Urinary bladder (tissue), 4 donors: ENCODE measurements around the gene STS. TPM values are rescaled to one million over a fixed set of nuclear protein-coding genes. Genes with fewer than 3 reads are reported as not detected.

Experiments used
- DNase-seq: peaks from one replicate; pipeline ENCODE4 v3.0.0-alpha.2; 2015; ENCODE audit errors: extremely low spot score
- H3K27ac ChIP-seq: one replicate; pipeline ENCODE4 v1.5.1; 2013; ENCODE audit warnings: low read depth, mild to moderate bottlenecking, moderate library complexity
- H3K36me3 ChIP-seq: one replicate; pipeline ENCODE4 v1.6.1; 2013; ENCODE audit warnings: mild to moderate bottlenecking, moderate library complexity; ENCODE audit not compliant: insufficient read depth
- H3K4me1 ChIP-seq: one replicate; pipeline ENCODE4 v1.6.1; 2013; ENCODE audit warnings: mild to moderate bottlenecking, moderate library complexity; ENCODE audit not compliant: insufficient read depth
- H3K4me3 ChIP-seq: one replicate; pipeline ENCODE4 v1.5.1; 2013; ENCODE audit warnings: low read depth, low read length
- WGBS: extraction: QIAGEN DNeasy Blood & Tissue Kit; methylation state at CpG from one replicate; pipeline ENCODE4 v1.1.7; 2013; 5-methylcytosine and 5-hydroxymethylcytosine counted together
- polyA plus RNA-seq: library from polyadenylated mRNA; stranded (reverse); fragments of 200-250 nt; gene quantifications from one replicate; pipeline ENCODE4 v1.2.3, GENCODE V29; 2013
- total RNA-seq: library from RNA; depleted of rRNA; stranded (reverse); fragments of >200 nt; gene quantifications from one replicate; pipeline ENCODE4 v1.2.3, GENCODE V29; 2014
- donor health status: healthy with polysubstance abuse.
- donor health status: healthy.

STS gene
- total and polyA plus RNA-seq, 2 donors = 4.5 to 11.8 TPM

DNA sequence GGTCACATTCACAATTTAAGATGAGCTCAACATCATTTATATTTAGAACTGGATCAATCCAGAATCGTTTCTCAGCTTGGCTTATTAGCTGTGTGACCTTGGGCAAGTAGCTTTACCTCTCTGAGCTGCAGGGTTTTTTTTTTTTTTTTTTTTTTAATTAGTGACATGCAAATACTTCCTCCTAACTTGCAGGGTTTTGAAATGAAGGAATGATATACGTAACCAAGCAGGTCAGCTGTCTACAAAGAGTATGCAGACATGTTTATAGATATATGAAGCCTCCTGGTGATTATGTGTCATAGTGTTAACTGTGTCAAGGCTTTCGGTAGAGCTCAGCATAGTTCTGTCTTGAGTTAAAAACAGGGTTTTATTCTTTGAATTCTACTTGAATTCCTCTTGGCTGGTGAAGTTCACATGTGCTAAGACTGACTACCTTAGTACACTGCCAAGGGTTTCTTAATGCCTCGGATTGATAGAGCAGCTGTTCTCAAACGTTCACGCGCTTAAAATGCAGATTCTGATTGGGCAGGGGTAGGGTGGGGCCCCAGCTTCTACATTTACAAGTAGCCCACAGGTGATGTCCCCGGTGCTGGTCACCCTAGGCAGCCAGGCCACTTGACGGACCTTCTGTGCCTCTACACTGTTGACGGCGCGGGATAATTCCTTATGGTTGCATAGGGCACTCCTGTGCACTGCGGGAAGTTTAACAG lies 654 bp upstream of the STS start:
- no peak overlapping the region for H3K27ac ChIP-seq
- WGBS = 18% methylated on average over 13 of the region's 13 CpGs

DNA sequence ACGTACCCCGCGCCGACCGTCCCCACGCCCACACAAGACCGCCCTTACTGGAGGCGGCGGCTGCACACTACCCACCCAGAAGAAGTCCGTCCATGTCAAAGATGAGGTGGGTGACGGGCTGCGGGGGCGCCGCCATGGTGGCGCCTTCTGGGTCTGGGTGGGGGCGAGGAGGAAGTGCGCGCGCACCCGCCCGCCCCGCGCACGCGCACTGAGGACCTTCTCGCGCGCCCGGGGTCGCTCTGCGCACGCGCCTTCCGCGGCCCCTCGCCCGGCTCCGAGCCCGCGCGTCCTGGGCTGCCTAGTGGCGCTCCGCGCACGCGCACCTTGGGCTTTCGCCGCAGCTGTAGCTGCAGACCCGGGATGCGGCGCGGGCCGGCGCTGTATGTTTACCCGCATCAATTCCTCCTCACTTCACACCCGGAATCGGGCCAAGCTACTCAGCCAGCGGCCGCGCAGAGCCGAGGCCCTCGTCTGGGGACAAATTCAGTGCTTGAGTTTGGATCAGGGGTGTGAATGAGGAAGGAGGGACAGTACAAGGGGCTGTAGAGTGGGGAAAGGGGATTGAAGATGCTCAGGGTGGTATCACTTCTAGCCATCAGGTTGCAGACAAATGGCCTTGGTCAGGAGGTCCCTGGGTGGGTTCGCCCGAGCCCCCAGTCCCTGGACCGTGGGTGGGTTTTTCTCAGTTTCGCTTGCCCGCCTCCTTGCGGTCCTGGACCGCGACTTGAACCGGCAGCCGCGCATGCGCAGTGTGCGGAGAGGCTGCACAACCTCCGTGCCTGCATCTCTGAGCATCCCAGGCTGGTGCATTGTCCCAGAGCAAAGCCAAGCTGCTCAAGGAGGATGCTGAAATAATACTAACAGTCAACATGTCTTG lies 704 bp downstream of the STS start, which contains the start of gene PUDP:
TSS of gene PUDP (minus strand) at position 176 of the 877 bp plus-strand sequence. CDS start at position 136, 40 bp downstream.
- under 1% methylated on average over 73 of the region's 76 CpGs for WGBS
- no peak for DNase-seq

More for the DNA sequence above, 654 bp upstream of the STS start:
- Histone ChIP-seq H3K4me1 (no peaks in the 10 kb centered on the region), H3K36me3 (no peaks in the 10 kb centered on the region), H3K4me3 (peak overlapping the region; percentile 72)
- no peak for DNase-seq

DNA sequence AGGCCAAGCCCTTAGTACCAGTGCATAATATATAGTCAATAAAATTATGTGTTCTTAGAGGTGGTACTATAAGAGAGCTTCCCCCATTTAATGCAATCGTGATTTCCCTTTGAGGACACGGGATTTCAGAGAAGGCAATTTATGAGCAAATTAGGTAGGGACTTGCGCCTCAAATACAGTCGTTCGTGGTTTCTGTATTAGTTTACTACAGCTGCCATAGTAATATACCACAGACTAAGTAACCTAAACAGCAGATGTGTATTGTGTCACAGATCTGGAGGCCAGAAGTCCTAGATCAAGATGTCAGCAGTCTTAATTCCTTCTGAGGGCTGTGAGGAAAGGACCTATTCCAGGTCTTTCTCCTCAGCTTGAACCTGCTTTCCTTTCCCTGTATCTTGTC lies 1.9 kb downstream of the STS start:
- 80% methylated on average over 5 of the region's 5 CpGs for WGBS
- no peaks in the 10 kb centered on the region for H3K4me1 ChIP-seq
- no peaks in the 10 kb centered on the region for H3K36me3 ChIP-seq
- no peak overlapping the region for H3K4me3 ChIP-seq
- H3K27ac ChIP-seq = no peak overlapping the region
- DNase-seq = no peak

More for the DNA sequence above, 704 bp downstream of the STS start, which contains the start of gene PUDP:
- no peaks in the 10 kb centered on the region for H3K4me1 ChIP-seq
- no peaks in the 10 kb centered on the region for H3K36me3 ChIP-seq
- H3K4me3 ChIP-seq = peak within 1 kb of the TSS; percentile 72
- H3K27ac ChIP-seq = peak within 1 kb of the TSS; percentile 95

DNA sequence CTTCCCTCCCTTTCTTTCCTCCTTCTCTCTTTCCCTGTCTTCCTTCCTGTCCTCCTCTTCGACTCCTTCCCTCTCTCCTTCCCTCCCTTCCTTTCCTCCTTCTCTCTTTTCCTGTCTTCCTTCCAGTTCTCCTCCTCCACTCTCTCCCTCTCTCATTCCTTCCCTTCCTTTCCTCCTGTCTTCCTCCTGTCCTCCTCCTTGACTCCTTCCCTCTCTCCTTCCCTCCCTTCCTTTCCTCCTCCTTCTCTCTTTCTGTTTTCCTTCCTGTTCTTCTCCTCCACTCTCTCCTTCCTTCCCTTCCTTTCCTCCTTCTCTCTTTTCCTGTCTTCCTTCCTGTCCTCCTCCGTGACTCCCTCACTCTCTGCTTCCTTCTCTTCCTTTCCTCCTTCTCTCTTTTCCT lies 5.7 kb downstream of the STS start:
- DNase-seq = no peak
- whole genome bisulfite sequencing = 86% methylated on average over 2 of the region's 2 CpGs
- no peak overlapping the region for H3K27ac ChIP-seq
- no peaks in the 10 kb centered on the region for H3K4me1 ChIP-seq
- no peaks in the 10 kb centered on the region for H3K36me3 ChIP-seq
- H3K4me3 ChIP-seq = no peak overlapping the region

DNA sequence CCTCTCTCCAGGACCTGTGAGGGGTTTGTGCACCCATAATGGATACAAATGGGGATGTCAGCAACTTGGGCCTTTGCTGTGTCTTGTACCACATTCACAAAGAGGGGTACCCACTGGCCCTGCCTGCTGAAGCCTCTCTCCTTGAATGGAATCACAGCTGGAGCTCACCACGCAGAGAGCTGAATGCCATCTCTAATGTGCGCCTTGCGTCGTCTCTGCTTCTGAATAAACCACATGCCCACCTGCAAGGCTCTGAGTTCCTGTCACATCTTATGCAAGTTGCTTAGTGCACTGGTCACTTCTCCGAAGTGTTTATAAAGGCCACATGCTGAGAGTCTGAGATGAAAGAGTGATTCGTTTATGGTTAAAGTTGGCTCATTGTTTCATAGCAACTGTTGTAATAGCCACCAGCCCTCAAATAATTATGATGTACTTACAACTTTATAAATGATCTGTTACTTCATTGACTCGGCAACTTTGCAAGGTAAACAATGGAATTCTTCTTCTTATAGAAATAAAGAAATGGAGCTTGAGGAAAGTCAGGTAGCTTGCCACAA lies 6.6 kb downstream of the STS start:
- H3K4me3 ChIP-seq = no peak overlapping the region
- H3K36me3 ChIP-seq = no peaks in the 10 kb centered on the region
- DNase-seq = no peak
- H3K4me1 ChIP-seq = no peaks in the 10 kb centered on the region
- 62% methylated on average over 7 of the region's 7 CpGs for WGBS
- H3K27ac ChIP-seq = no peak overlapping the region

DNA sequence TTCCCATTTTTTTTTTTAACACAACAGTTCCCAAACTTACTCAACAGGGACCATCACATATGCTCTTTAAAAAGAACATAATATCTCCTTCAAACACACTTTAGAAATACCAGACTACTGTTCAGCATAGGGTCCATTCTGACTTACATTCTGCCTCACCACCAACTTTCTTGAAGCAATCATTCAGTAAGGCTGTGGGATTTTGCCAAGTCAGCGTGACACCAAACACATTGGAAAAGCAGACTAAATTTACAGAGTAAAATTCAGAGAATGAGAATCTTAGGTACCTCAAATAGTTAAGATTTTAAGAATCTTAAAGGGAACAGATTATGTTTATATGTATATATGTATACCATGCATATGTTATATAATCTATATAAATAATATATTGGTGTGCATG lies 7.7 kb downstream of the STS start:
- Histone ChIP-seq H3K36me3 (no peaks in the 10 kb centered on the region), H3K27ac (no peak overlapping the region), H3K4me3 (no peak overlapping the region), H3K4me1 (no peaks in the 10 kb centered on the region)
- no peak for DNase-seq
- WGBS = 98% methylated on average over 1 of the region's 1 CpG

DNA sequence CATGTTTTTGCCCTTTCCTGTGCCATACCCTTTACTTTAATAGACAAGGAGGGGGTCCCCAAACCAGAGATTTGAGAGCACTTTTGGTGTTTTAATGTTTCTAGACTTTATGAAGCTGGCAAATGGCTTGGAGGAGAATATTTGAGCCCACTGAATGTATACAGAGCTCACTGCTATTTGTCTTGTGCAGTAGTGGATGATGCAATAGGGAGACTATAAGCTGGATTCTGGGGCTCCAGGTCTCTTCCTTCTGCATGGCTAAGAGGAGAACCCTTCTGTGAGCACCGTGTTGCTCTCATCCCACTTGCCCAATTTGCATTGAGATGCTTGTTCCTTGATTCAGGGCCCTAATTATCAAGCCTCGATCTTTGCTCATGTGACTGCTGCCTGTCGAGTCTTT lies 9.4 kb downstream of the STS start:
- Histone ChIP-seq H3K27ac (no peak overlapping the region), H3K4me3 (no peak overlapping the region), H3K4me1 (no peaks in the 10 kb centered on the region), H3K36me3 (no peaks in the 10 kb centered on the region)
- DNase-seq = no peak
- 91% methylated on average over 3 of the region's 3 CpGs for WGBS

DNA sequence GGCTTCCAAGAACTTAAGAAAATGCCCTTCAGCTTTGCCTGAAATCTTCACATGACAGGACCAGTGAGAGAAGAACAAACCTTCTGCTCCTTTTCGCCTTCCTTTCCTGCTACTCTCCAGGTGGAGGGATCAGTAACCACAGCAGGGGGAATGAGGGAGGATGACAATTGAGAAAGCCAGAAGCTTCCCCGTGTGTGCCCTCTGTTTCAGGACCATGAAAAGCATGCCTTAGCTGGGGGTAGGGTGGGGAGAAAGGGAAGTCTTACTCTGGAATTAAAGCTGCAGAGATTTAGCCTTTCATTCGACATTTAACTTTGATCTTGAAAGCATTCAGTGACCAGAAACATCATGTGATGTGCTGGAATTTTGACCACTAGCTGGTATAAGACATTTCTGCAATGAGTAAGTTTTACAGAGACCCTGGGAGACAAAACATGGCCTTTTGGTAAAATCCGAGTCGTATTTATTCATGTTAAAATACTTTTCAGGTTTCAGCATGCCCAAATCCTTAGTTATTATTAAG lies 11.0 kb downstream of the STS start:
- Histone ChIP-seq H3K36me3 (no peaks in the 10 kb centered on the region), H3K27ac (no peak overlapping the region), H3K4me3 (no peak overlapping the region), H3K4me1 (no peaks in the 10 kb centered on the region)
- DNase-seq = no peak
- WGBS = 71% methylated on average over 5 of the region's 5 CpGs

DNA sequence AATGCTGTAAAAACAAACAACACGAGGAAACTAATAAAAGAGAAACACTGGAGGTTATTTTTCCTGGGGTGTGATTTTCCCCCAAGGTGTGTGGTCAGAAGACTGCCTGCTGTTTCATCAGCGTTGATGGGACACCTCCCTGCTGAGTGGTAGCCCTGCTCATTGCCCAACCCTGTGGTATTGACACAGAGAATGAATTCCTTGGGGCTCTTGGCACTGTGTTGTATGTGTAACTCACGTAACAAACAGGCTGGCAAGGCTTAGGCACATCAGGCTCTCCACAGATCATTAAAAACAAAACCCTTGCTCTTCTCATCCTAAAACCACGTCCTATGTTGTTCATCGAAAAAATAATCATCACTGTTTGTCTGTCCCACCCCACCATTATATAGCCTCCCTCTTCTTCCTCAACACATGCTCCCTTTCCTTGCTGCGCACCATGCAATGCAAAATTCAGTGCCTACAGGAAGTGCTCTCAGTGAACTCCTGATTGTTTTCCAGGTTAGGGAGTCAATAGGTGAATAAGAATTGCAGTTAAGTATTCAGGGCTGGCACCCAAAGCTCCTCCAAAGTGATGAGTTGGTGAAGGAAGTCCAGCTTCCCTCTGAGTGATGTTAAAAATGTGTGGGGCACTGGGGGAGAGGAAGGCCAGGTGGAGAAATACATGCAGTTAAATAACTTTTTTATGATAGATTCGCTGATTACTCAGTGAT lies 11.8 kb downstream of the STS start:
- Histone ChIP-seq H3K27ac (no peak overlapping the region), H3K4me3 (no peak overlapping the region), H3K4me1 (no peaks in the 10 kb centered on the region), H3K36me3 (no peaks in the 10 kb centered on the region)
- 75% methylated on average over 7 of the region's 7 CpGs for WGBS
- DNase-seq = no peak

DNA sequence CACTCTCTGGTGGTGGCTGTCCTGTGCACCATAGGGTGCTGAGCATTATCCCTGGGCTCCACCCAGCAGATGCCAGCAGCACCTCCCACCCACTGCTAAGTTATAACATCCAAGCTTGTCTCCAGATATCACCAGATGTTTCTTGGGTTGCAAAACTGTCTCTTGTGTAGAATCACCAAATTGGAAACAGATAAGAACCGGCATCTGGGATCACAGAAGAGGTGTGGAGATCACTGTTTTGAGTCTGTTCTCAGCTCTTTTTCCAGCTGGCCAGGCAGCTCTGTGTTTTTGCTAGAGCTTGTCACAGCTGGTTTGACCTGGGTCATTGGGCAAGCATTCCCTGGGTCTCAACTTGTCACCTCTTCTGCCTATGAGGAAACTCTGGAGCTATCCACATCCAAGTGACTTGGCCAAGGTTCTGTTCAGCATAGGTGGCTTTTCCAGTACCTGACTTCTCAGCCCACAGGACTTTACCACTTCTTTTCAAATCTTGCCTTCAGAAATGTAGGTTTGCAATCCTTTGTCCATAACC lies 15.7 kb downstream of the STS start:
- no peak for DNase-seq
- Histone ChIP-seq H3K4me1 (no peaks in the 10 kb centered on the region), H3K27ac (no peak overlapping the region), H3K4me3 (no peak overlapping the region), H3K36me3 (no peaks in the 10 kb centered on the region)
- WGBS = 42% methylated on average over 1 of the region's 1 CpG

DNA sequence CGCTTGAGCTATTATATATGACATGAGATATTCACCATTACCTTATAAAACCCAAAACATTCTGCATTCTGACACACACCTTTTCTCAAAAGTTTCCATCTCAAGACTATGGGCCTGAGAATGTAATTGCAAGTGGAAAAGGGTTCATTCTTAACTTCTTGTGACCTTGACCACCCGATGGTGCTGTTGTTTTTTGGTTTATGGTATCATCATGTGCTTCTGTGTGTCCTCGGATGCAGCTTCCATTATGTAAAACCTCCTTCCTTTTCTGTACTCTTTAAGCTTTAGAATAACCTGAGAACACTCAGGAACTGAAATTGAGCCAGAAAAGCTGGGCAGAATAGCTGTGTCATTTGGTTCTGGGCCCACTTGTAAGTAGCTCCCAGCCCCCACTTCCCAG lies 16.7 kb downstream of the STS start:
- Histone ChIP-seq H3K4me1 (no peaks in the 10 kb centered on the region), H3K27ac (no peak overlapping the region), H3K4me3 (no peak overlapping the region), H3K36me3 (no peaks in the 10 kb centered on the region)
- no peak for DNase-seq
- 85% methylated on average over 3 of the region's 3 CpGs for WGBS

DNA sequence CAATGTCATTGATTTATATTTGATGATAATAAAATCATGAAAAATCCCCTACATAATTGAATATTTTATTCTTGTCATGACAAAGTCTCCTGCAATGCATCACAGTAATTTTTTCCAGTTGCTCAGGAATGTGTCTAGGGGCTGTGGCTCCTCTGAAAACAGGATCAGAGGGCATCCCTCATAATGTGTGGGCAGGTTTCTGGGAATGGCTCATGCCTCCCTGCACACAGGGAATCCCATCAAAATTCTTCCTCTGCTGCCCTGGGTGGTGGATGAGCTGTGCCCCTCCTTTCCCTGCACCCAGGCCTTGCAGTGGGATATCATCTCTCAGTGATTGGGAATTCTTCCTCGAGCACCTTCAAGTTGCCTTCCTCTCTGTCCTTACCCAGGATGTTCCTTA lies 20.9 kb downstream of the STS start:
- WGBS = 90% methylated on average over 1 of the region's 1 CpG
- no peaks in the 10 kb centered on the region for H3K36me3 ChIP-seq
- no peak overlapping the region for H3K4me3 ChIP-seq
- no peak overlapping the region for H3K27ac ChIP-seq
- no peaks in the 10 kb centered on the region for H3K4me1 ChIP-seq
- DNase-seq = no peak

DNA sequence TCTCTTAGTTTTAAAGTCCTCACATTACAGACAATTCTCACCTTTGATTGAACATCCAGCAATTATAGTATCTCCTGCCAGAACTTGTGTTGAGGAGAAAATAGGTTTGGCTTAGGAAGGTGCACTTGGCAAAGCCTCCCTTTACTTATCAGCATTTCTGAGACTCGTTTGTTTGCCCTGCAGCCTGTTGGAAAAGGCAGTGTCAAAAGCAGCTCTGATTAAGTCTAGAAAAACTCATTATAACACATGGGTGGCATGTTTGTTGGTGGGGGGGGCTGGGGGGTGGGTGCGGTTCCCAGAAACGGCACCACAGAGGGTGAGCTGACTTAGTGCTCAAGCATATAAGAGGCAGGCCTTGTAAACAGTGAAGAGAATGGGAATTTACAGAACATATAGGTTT lies 22.1 kb downstream of the STS start:
- 67% methylated on average over 3 of the region's 3 CpGs for WGBS
- no peak for DNase-seq
- no peak overlapping the region for H3K27ac ChIP-seq
- no peaks in the 10 kb centered on the region for H3K36me3 ChIP-seq
- no peaks in the 10 kb centered on the region for H3K4me1 ChIP-seq
- H3K4me3 ChIP-seq = no peak overlapping the region
